ENCODE measurements around the gene COA5. TPM values are rescaled to one million over a fixed set of nuclear protein-coding genes. Genes with fewer than 3 reads are reported as not detected.

The COA5 gene
- total and polyA plus RNA-seq, 4 donors, result 9.7 to 42.0 (median 19.5) TPM

DNA sequence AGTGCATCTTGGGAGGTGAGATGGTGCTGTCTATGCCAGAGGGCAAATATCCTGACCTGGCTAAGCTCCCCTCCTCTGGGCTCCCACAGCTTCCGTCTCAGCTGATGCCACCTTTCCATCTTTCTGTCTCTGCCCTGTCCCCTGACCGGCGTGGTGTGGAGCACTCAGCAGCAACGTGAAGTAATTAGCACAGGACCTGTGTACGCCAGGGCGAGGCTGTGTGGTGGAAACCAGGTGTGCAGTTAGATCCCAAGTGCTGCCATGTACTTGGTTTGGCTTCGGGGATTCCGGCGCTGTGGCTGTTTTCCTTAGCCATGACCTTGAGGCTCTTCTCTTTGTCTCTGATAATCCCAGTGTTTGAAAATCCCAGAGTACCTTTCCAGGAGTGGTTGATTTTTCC is 36.5 kb downstream of the COA5 start:
- no peak for DNase-seq (ENCODE audit: low spot score)
- WGBS, result 96% methylated on average over 9 of the region's 9 CpGs
- H3K4me3 ChIP-seq (ENCODE audit: low read depth in 1 of 3, low read length in 3 of 3), result no peak overlapping the region
- TF ChIP-seq, protein P1, sequence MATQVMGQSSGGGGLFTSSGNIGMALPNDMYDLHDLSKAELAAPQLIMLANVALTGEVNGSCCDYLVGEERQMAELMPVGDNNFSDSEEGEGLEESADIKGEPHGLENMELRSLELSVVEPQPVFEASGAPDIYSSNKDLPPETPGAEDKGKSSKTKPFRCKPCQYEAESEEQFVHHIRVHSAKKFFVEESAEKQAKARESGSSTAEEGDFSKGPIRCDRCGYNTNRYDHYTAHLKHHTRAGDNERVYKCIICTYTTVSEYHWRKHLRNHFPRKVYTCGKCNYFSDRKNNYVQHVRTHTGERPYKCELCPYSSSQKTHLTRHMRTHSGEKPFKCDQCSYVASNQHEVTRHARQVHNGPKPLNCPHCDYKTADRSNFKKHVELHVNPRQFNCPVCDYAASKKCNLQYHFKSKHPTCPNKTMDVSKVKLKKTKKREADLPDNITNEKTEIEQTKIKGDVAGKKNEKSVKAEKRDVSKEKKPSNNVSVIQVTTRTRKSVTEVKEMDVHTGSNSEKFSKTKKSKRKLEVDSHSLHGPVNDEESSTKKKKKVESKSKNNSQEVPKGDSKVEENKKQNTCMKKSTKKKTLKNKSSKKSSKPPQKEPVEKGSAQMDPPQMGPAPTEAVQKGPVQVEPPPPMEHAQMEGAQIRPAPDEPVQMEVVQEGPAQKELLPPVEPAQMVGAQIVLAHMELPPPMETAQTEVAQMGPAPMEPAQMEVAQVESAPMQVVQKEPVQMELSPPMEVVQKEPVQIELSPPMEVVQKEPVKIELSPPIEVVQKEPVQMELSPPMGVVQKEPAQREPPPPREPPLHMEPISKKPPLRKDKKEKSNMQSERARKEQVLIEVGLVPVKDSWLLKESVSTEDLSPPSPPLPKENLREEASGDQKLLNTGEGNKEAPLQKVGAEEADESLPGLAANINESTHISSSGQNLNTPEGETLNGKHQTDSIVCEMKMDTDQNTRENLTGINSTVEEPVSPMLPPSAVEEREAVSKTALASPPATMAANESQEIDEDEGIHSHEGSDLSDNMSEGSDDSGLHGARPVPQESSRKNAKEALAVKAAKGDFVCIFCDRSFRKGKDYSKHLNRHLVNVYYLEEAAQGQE (IDR thresholded peaks at IDR 0.05), result no peak
- no peak for TF ChIP-seq JUND (IDR thresholded peaks at IDR 0.05)
- no peak for TF ChIP-seq HNF4G (IDR thresholded peaks at IDR 0.05)
- TF ChIP-seq, protein P2, sequence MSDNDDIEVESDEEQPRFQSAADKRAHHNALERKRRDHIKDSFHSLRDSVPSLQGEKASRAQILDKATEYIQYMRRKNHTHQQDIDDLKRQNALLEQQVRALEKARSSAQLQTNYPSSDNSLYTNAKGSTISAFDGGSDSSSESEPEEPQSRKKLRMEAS (IDR thresholded peaks at IDR 0.05), result no peak
- no peak for TF ChIP-seq SP1 (IDR thresholded peaks at IDR 0.05)
- no peak for TF ChIP-seq RXRA (IDR thresholded peaks at IDR 0.05)
- H3K36me3 ChIP-seq (ENCODE audit: control insufficient read depth in 4 of 4, insufficient read depth in 3 of 4, low read depth in 1 of 4, low read length in 3 of 4), result peaks cover 5 to 33% (median 9%) of the 10 kb centered on the region in 4 donors
- H3K4me1 ChIP-seq (ENCODE audit: control insufficient read depth in 4 of 4, insufficient read depth in 4 of 4, low read length in 3 of 4), result no peaks in the 10 kb centered on the region
- no peaks in the 10 kb centered on the region for H3K9me3 ChIP-seq (ENCODE audit: control insufficient read depth in 4 of 4, low read length in 3 of 4)
- H3K9ac ChIP-seq (ENCODE audit: low read depth in 1 of 2, low read length in 2 of 2), result no peak overlapping the region
- H3K27ac ChIP-seq (ENCODE audit: low read depth in 1 of 2, low read length in 2 of 2), result no peak overlapping the region
- H3K27me3 ChIP-seq (ENCODE audit: control insufficient read depth in 4 of 4, insufficient read depth in 4 of 4, low read length in 3 of 4), result no peaks in the 10 kb centered on the region

GRCh38 chr2:98571121-98571701 is 37.1 kb downstream of the COA5 start:
- H3K27me3 ChIP-seq (ENCODE audit: control insufficient read depth in 4 of 4, insufficient read depth in 4 of 4, low read length in 3 of 4), result no peaks in the 10 kb centered on the region
- DNase-seq (ENCODE audit: low spot score), result no peak
- H3K36me3 ChIP-seq (ENCODE audit: control insufficient read depth in 4 of 4, insufficient read depth in 3 of 4, low read depth in 1 of 4, low read length in 3 of 4), result peaks cover 7 to 37% (median 10%) of the 10 kb centered on the region in 4 donors
- no peak overlapping the region for H3K27ac ChIP-seq (ENCODE audit: low read depth in 1 of 2, low read length in 2 of 2)
- no peak overlapping the region for H3K4me3 ChIP-seq (ENCODE audit: low read depth in 1 of 3, low read length in 3 of 3)
- H3K4me1 ChIP-seq (ENCODE audit: control insufficient read depth in 4 of 4, insufficient read depth in 4 of 4, low read length in 3 of 4), result no peaks in the 10 kb centered on the region
- H3K9ac ChIP-seq (ENCODE audit: low read depth in 1 of 2, low read length in 2 of 2), result no peak overlapping the region
- WGBS, result 94% methylated on average over 13 of the region's 13 CpGs
- H3K9me3 ChIP-seq (ENCODE audit: control insufficient read depth in 4 of 4, low read length in 3 of 4), result no peaks in the 10 kb centered on the region
- TF ChIP-seq RXRA (IDR thresholded peaks at IDR 0.05) (no peak), NR2F2 (IDR thresholded peaks at IDR 0.05) (no peak), FOXA1 (IDR thresholded peaks at IDR 0.05) (no peak)
- TF ChIP-seq, protein P3, sequence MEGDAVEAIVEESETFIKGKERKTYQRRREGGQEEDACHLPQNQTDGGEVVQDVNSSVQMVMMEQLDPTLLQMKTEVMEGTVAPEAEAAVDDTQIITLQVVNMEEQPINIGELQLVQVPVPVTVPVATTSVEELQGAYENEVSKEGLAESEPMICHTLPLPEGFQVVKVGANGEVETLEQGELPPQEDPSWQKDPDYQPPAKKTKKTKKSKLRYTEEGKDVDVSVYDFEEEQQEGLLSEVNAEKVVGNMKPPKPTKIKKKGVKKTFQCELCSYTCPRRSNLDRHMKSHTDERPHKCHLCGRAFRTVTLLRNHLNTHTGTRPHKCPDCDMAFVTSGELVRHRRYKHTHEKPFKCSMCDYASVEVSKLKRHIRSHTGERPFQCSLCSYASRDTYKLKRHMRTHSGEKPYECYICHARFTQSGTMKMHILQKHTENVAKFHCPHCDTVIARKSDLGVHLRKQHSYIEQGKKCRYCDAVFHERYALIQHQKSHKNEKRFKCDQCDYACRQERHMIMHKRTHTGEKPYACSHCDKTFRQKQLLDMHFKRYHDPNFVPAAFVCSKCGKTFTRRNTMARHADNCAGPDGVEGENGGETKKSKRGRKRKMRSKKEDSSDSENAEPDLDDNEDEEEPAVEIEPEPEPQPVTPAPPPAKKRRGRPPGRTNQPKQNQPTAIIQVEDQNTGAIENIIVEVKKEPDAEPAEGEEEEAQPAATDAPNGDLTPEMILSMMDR (IDR thresholded peaks at IDR 0.05; ENCODE audit: low read depth, low read length, missing input control), result no peak

- H3K9ac ChIP-seq (ENCODE audit: low read depth in 1 of 2, low read length in 2 of 2), result no peak overlapping the region
- no peak overlapping the region for H3K4me3 ChIP-seq (ENCODE audit: low read depth in 1 of 3, low read length in 3 of 3)
- WGBS, result 98% methylated on average over 5 of the region's 5 CpGs
- no peak for DNase-seq (ENCODE audit: low spot score)
- no peak overlapping the region for H3K27ac ChIP-seq (ENCODE audit: low read depth in 1 of 2, low read length in 2 of 2)
- H3K27me3 ChIP-seq (ENCODE audit: control insufficient read depth in 4 of 4, insufficient read depth in 4 of 4, low read length in 3 of 4), result no peaks in the 10 kb centered on the region
- no peaks in the 10 kb centered on the region for H3K9me3 ChIP-seq (ENCODE audit: control insufficient read depth in 4 of 4, low read length in 3 of 4)
- peaks cover 6 to 40% (median 11%) of the 10 kb centered on the region in 4 donors for H3K36me3 ChIP-seq (ENCODE audit: control insufficient read depth in 4 of 4, insufficient read depth in 3 of 4, low read depth in 1 of 4, low read length in 3 of 4)
- H3K4me1 ChIP-seq (ENCODE audit: control insufficient read depth in 4 of 4, insufficient read depth in 4 of 4, low read length in 3 of 4), result no peaks in the 10 kb centered on the region
- TF ChIP-seq RAD21 (IDR thresholded peaks at IDR 0.05), result no peak
- TF ChIP-seq EGR1 (IDR thresholded peaks at IDR 0.05; ENCODE audit: low read depth in 2 of 2), result no peak
- TF ChIP-seq YY1 (IDR thresholded peaks at IDR 0.05), result no peak
- no peak for TF ChIP-seq TAF1 (conservative IDR thresholded peaks at IDR 0.05)
- TF ChIP-seq, protein P2 (IDR thresholded peaks at IDR 0.05), result no peak
- TF ChIP-seq JUND (IDR thresholded peaks at IDR 0.05), result no peak
- no peak for TF ChIP-seq HNF4A (conservative IDR thresholded peaks at IDR 0.05)
- TF ChIP-seq, protein P4, sequence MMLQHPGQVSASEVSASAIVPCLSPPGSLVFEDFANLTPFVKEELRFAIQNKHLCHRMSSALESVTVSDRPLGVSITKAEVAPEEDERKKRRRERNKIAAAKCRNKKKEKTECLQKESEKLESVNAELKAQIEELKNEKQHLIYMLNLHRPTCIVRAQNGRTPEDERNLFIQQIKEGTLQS (IDR thresholded peaks at IDR 0.05), result no peak
- TF ChIP-seq FOXA2 (IDR thresholded peaks at IDR 0.05), result no peak
- no peak for TF ChIP-seq HNF4G (IDR thresholded peaks at IDR 0.05)
- TF ChIP-seq SP1 (IDR thresholded peaks at IDR 0.05), result no peak
- TF ChIP-seq NR2F2 (IDR thresholded peaks at IDR 0.05), result no peak
- TF ChIP-seq, protein P1 (IDR thresholded peaks at IDR 0.05), result no peak
- no peak for TF ChIP-seq RXRA (IDR thresholded peaks at IDR 0.05)
Observed at GRCh38 chr2:98570356-98570755, 38.0 kb downstream of the COA5 start.

Data from liver (tissue), 9 donors.